Choroid plexus epithelial cell (primary cell): Measurements from ENCODE around the gene ANKRD65.

Source experiments
- DNase-seq: peaks from one replicate; pipeline ENCODE4 v3.0.0-alpha.2; 2010; ENCODE audit warnings: low read depth
- H3K4me3 ChIP-seq: 2 replicates; pipeline ENCODE4 v1.5.1; 2011; ENCODE audit warnings: low read depth, mild to moderate bottlenecking, control low read depth, low read length, moderate library complexity
- TF ChIP-seq, protein P1 (sequence below): conservative IDR thresholded peaks from 2 replicates; pipeline ENCODE4 v1.5.1; 2011; ENCODE audit warnings: low read depth, mild to moderate bottlenecking, control low read depth, inconsistent platforms, low read length, moderate library complexity

Gene ANKRD65

GRCh38 chr1:1397839-1398523 is 23.1 kb downstream of the ANKRD65 start:
- DNase-seq = no peak
- TF ChIP-seq, protein P1, sequence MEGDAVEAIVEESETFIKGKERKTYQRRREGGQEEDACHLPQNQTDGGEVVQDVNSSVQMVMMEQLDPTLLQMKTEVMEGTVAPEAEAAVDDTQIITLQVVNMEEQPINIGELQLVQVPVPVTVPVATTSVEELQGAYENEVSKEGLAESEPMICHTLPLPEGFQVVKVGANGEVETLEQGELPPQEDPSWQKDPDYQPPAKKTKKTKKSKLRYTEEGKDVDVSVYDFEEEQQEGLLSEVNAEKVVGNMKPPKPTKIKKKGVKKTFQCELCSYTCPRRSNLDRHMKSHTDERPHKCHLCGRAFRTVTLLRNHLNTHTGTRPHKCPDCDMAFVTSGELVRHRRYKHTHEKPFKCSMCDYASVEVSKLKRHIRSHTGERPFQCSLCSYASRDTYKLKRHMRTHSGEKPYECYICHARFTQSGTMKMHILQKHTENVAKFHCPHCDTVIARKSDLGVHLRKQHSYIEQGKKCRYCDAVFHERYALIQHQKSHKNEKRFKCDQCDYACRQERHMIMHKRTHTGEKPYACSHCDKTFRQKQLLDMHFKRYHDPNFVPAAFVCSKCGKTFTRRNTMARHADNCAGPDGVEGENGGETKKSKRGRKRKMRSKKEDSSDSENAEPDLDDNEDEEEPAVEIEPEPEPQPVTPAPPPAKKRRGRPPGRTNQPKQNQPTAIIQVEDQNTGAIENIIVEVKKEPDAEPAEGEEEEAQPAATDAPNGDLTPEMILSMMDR = no peak
- H3K4me3 ChIP-seq = peak overlapping the region; percentile 97

GRCh38 chr1:1395166-1395565 is 25.9 kb downstream of the ANKRD65 start:
- TF ChIP-seq, protein P1 = no peak
- no peak overlapping the region for H3K4me3 ChIP-seq
- no peak for DNase-seq

- DNase-seq = no peak
- TF ChIP-seq, protein P1 = no peak
- no peak overlapping the region for H3K4me3 ChIP-seq
Measured at GRCh38 chr1:1394116-1394515, 27.0 kb downstream of the ANKRD65 start.

DNA sequence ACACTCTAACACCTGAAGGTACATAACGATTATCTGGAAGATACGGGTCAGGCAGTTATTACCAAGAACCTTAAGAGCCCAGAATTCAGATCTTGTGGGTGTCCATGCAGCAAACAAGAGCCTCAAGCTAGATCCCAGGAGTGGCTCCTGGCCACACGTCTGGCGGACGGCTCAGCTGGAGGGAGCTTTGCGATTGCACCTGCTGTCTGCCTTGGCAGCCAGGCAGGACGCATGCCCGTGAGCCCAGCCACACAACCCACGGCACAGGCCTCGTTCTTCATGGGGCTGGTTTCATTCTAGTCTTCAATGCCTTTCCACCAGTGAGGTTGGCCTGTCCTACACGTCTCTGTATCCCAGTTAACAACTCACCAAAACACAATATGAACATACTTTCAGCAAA is 27.6 kb downstream of the ANKRD65 start:
- no peak for DNase-seq
- no peak overlapping the region for H3K4me3 ChIP-seq
- TF ChIP-seq, protein P1 = no peak

DNA sequence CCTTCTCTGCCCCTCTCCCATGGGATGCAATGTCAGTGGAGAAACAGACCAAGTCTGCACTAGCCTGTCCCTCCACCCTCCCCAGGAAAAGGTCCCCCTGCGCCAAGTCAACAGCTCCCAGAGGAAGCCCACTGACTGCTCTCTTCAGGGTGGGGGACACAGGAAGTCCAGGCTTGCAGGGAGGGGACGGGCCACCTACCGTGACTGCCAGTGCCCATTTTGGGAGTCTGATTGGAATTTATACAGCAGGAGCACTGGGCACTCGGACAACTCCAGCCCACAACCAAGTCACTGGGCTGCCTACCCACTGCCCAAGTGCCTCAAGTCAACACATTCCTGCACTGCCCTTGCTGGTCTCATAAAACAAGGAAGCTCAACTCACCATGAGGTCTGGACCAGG is 28.1 kb downstream of the ANKRD65 start:
- TF ChIP-seq, protein P1 = no peak
- no peak for DNase-seq
- no peak overlapping the region for H3K4me3 ChIP-seq

DNA sequence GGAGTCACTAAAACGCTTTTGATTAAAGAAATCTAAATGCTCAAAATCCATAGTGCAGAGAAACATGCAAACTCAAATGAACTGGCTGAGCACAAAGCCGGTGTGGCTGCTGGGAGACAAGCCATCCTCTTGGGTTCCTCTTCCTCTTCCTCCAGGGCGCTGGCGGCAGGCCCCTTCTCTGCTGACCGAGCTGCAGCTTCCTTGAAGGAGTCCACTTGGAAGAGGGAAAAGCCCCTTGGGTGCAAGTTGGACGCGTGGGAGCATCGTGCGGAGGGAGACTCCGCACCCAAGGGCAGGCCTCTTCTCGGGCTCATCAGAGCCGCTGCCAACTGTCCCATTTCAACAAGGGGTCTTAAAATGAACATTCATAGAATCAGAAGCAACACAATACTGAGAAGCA is 29.9 kb downstream of the ANKRD65 start:
- DNase-seq = no peak
- H3K4me3 ChIP-seq = no peak overlapping the region
- TF ChIP-seq, protein P1 = no peak

DNA sequence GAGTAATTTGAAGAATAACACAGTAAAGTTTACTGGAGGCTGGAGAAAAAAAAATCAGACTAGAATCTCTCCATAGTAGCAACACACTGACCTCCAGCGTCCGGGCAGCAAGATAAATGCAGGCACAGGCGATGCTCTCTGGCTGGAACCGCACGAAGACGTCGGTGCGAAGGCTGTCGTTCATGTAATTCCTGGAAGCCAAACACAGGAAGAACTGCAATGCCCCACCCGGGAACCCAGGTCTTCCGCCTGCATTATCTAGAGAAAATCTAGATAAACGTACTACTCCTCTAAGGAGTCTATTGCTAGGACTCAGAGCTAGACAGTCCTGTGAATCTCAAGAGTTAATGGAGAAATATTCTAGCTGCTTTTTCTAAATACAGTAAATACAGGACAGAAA is 30.4 kb downstream of the ANKRD65 start:
- no peak overlapping the region for H3K4me3 ChIP-seq
- no peak for DNase-seq
- TF ChIP-seq, protein P1 = no peak
